HG02763 (cell line): Measurements from ENCODE around the gene PPM1M.

ENCODE experiments used
- ATAC-seq: cut with Tn5 transposase; IDR thresholded peaks from one replicate; pipeline ENCODE4 v1.9.1; 2021; ENCODE audit warnings: mild to moderate bottlenecking, moderate library complexity; ENCODE audit not compliant: unreplicated experiment

PPM1M gene

DNA sequence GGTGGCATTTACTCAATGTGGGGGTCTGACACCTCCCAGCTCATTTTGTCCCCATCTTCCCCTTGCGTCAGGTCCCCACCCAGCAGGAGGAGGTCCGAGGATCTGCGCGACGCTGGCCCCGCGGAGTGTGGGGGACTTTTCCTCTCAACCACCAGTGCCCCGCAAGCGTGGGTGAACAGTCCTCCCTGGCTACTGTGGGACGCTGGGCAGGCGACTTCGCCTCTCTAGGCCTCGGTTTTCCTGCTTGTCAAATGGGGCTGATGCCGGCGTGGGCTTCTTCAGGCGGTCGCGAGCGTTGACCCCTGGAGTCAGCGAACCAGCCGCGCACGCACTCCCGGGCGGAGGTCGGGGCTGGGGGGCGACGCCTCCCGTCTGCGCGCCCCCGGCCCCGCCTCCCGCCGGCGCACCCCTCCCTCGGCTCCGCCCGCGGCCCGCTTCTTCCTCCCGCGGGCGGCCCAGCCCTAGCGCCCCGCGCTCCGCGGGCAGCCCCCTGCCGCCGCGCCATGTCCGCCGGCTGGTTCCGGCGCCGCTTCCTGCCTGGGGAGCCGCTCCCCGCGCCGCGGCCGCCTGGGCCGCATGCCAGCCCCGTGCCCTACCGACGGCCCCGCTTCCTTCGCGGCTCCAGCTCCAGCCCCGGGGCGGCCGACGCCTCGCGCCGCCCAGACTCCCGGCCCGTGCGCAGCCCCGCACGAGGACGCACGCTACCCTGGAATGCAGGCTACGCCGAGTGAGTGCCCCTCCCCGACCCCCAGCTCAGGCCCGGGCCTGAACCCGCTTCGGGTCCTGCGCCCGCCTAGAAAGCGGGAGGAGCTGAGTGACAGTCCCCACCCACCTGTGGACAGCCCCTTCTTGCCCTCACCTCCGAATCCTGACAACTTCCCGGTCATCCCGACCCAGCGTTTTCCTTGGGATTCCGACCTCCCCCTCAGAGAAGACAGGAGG lies at the start of gene PPM1M:
TSS of gene PPM1M (plus strand) at position 438 of the 942 bp plus-strand sequence. CDS start at position 504, 66 bp downstream.
- peak; percentile 35 for ATAC-seq

GRCh38 chr3:52195823-52196331 lies 49.7 kb upstream of the PPM1M start:
- ATAC-seq, result no peak

DNA sequence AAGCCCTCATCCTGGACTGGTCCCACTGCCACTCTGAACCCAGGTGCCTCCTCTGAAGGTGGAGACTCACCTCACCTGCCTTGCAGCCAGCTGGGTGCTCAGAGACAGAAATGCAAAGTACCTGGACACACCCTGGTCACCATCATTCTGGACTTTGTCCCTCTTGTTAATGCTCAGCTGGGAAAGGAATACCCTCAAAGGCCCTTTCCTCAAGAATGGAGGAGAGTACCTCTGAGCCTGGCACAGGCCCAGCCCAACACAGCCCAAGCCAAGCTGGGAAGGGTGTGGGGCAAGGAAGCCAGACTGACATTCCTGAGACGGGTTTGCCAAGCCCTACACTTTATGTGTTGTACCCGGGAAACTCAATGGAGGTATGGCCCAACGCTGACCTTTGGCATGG lies 48.6 kb upstream of the PPM1M start:
- no peak for ATAC-seq

DNA sequence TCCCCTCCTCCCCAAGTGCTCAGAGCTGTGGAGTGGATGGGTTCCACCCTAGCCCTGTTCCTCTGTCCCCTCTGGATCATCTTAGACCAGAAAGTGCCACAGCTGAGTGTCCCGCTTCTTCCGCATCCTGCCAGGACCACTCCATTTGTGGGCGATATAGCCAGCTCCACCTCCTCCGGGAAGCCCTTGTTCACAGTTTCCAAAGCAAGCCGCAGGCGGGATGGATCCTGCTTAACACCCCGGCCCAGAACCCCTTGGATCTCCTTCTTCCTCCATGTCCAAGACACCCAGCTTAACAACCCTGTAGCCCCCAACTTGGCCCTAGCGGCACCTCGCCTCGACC lies 48.1 kb upstream of the PPM1M start:
- no peak for ATAC-seq

DNA sequence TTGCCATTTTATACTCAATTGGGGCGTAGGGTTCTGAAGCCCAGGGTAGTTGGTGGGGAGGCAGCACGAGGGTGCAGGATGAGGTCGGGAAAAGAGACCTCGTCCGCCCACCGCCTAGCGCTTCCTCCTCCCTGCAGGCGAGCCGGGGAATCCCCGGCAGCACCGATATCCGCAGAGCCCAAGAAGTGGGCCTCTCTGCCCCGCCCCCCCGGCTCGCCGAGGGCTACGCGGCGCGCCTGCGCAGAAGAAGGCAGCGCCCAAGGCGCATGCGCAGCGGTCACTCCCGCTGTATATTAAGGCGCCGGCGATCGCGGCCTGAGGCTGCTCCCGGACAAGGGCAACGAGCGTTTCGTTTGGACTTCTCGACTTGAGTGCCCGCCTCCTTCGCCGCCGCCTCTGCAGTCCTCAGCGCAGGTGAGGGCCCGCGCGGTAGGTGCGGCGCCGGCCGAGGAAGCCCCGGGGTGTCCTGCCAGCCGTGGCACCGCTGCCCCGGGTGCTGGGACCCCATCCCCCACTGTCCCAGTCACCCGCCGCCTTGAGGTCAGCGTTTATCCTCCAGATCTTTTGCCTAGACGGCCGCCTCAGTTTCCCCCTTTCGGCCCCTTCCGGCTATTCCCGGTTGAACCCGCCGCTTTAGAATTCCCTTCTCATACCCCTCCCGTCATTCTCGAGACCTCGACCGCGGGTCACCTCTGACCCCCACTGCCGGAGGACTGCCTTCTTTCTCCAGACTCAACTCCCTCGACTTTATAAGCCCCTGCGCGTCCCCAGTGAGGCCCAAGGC lies 47.5 kb upstream of the PPM1M start, which contains the start of gene ALAS1:
TSS of gene ALAS1 (plus strand) at position 319 of the 784 bp plus-strand sequence. CDS start 1,082 bp downstream, outside the sequence.
- peak; percentile 82 for ATAC-seq

GRCh38 chr3:52198643-52199608 lies 46.6 kb upstream of the PPM1M start:
- ATAC-seq, result no peak

DNA sequence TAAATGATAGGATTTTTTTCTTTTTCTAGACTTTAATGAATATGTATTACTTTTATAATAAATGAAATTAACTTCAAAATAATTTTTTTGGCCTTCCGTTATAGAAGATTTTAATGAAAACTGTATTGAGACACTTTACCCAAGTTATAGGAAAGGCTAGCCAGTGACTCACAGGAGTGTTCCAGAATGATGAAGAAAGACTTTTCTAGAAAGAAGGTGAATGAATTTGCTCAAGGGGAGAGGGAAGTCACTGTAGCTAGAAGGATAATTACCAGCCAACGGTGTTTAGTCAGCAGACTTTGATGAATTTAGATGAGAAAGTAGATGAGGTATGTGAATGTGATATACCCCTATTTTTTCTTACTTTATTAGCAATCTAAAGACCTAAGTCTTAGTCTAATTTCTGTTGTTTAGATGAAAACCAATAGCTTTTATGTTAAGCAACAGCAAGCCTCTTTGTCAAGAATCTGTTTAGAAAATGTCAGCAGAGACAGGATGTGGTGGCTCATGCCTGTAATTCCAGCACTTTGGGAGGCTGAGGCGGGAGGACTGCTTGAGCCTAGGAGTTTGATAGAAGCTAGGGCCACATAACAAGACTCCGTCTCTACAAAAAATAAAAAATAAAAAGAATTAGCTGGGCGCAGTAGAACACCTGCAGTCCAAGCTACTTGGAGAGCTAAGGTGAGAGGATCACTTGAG lies 44.4 kb upstream of the PPM1M start:
- no peak for ATAC-seq

GRCh38 chr3:52202384-52203077 lies 43.0 kb upstream of the PPM1M start:
- no peak for ATAC-seq

- no peak for ATAC-seq
Observed at GRCh38 chr3:52203701-52204100, 41.9 kb upstream of the PPM1M start.

- ATAC-seq, result no peak
Observed at GRCh38 chr3:52204337-52205073, 41.1 kb upstream of the PPM1M start.

DNA sequence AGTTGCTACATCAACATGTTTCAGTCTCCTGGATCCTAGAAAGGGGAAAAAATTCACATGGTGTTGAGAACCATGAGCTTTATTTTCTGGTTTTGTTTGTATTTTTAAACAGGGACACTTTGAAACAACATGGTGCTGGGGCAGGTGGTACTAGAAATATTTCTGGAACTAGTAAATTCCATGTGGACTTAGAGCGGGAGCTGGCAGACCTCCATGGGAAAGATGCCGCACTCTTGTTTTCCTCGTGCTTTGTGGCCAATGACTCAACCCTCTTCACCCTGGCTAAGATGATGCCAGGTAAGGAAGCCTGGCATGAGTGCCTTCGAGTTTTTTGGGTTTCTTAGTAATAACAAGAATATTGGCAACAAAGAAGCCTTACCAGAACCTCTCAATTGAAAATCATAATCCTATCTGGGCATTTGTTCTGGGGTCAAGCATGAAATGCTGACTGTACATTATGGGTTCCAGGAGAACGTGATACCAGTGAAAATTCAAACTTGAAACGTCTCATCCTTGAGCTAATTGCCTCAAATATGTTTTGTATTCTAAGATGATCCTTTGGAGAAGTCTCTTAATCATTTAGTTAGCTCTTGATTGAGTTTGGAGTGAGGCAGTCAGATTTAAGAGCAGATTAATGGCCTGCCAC lies 39.7 kb upstream of the PPM1M start:
- ATAC-seq, result no peak

DNA sequence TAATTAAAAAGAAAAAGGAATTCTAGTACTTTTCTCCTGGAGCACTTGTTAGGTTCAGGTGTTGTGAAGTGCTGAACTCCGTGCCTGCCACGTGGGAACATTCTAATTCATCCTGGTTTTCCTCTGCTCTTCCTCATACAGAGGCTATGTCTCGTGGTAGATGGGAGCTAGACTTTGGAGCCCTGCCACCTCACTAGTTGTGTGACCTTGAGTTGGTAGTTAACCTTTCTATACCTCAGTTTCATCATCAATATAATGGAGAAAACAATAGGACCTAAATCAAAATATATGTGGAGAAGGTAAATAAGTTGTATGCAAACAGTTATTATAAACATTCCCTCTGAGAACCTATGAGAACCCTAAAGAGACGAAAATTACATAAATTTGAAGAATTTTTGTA lies 37.0 kb upstream of the PPM1M start:
- no peak for ATAC-seq

- ATAC-seq, result no peak
Observed at GRCh38 chr3:52210037-52210436, 35.5 kb upstream of the PPM1M start.

DNA sequence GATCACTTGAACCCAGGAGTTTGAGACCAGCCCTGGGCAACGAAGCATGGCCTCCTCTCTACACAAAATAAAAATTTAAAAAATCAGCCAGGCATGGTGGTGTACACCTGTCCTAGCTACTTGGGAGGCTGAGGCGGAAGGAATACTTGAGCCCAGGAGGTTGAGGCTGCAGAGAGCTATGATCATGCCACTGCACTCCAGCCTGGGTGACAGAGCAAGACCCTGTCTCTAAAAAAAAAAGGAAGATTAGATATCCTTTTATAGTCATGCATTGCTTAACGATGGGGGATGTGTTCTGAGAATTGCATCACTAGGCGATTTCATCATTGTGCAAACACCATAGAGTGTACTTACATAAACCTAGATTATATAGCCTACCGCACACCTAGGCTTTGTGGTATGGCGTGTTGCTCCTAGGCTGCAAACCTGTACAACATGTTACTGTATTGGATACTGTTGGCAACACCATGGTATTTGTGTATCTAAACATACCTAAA lies 35.0 kb upstream of the PPM1M start:
- no peak for ATAC-seq

DNA sequence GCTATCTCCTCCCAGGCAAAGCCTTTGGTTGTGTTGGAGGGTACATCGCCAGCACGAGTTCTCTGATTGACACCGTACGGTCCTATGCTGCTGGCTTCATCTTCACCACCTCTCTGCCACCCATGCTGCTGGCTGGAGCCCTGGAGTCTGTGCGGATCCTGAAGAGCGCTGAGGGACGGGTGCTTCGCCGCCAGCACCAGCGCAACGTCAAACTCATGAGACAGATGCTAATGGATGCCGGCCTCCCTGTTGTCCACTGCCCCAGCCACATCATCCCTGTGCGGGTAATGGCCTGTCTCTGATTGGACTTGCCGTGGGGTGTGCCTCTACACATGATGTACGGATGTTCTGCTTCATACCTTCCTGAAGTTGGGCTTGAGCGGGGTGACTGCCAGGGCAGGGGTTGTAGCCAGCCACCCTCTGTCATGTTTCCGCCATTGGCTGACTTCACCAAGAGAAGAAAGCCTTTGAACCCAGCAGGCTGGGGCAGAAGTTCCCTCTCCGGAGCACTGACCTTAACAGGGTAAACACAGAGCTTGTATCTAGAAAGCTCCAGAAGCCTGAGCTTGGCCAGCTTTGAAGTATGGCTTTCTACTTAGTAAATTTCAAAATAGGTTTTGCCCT lies 34.2 kb upstream of the PPM1M start:
- no peak for ATAC-seq

DNA sequence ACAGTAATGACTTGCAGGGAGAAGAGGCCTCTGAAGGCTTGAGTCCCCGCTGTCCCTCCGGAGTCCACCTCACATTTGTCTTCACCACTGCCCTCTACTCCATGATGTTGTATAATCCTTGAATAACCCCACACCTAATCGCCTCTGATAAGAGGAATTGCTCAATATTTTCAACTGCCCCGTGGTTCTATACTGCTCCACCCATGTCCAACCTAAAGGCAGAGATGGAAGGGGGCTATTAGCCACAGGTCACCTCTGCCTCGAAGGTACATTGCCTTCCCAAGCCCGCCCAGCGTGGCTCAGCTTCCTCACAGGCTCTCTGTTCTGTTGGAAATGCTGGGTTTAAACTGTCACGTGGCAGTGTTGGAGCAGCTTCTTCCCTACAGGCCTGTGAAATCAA lies 32.6 kb upstream of the PPM1M start:
- ATAC-seq, result no peak

DNA sequence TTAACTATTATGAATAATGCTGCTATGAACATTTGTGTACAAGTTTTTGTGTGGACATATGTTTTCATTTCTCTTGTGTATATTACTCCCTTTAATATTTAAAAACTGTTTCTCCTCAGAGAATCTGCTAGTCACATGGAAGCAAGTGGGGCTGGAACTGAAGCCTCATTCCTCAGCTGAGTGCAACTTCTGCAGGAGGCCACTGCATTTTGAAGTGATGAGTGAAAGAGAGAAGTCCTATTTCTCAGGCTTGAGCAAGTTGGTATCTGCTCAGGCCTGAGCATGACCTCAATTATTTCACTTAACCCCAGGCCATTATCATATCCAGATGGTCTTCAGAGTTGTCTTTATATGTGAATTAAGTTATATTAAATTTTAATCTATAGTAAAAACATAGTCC lies 31.7 kb upstream of the PPM1M start:
- no peak for ATAC-seq
